GM12892 (cell line): ENCODE measurements around the gene PCIF1.
"Not testable (repeated sequence)": the region's sequence is repeated elsewhere in the genome, so short reads cannot be mapped to it uniquely, and the experiment has no call there.

ENCODE experiments used
- DNase-seq: peaks from one replicate; pipeline ENCODE4 v3.0.0; 2011; ENCODE audit not compliant: insufficient read length
- FAIRE-seq: peaks from 2 replicates; lab custom pipeline; 2011; peaks lifted over from hg19 to GRCh38; lab: Jason Lieb, UNC
- POLR2A ChIP-seq: IDR thresholded peaks from 2 replicates; pipeline ENCODE4 v1.6.1; 2011; ENCODE audit warnings: low read depth, low read length, control low read depth
- POLR2AphosphoS5 ChIP-seq: IDR thresholded peaks from 2 replicates; pipeline ENCODE4 v1.6.1; 2011; ENCODE audit warnings: low read depth, low read length, control low read depth
- TAF1 ChIP-seq: IDR thresholded peaks from 2 replicates; pipeline ENCODE4 v1.6.1; 2011; ENCODE audit warnings: low read depth, mild to moderate bottlenecking, control low read depth, low read length, borderline replicate concordance

Gene PCIF1

DNA sequence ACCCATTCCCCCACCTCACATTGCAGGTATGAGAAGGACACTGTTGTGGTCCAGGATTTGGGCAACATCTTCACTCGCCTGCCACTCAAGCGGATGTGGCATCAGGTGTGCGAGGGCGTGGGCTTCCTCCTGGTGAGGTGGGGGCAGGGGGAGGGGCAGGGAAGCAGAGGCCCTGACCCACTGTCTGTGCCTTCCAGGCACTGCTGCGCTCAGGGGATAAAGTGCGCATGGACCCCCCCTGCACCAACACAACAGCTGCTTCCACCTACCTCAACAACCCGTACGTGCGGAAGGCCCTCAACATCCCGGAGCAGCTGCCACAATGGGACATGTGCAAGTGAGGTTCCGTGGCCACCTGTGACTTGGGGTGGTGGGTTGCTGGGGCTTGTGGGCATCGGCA is 39.7 kb upstream of the PCIF1 start:
- TF ChIP-seq POLR2AphosphoS5: no peak
- DNase-seq: no peak
- no peak for FAIRE-seq

DNA sequence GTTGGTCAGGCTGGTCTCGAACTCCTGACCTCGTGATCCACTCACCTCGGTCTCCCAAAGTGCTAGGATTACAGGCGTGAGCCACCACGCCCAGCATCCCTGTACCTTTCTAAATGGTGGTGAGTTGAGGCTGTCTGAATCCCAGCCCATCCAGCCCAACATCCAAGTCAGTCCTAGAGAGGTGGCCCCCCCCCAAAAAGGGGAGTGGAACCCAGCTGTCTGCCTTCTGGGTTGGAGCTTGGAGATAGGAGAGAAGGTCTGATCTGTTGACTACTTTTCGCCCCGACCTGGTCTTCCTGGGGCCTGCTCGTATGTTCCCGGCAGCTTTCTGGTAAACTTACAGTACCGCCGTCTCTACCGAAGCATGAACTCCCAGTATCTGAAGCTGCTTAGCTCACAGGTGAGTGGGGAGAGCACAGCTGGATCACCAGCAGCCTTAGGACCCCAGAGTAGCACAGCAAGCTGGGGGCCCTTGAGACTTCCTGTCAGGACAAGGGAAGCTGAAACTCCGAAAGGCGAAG is 37.8 kb upstream of the PCIF1 start:
- DNase-seq: no peak
- TF ChIP-seq POLR2A (no peak), POLR2AphosphoS5 (no peak), TAF1 (no peak)
- no peak for FAIRE-seq

DNA sequence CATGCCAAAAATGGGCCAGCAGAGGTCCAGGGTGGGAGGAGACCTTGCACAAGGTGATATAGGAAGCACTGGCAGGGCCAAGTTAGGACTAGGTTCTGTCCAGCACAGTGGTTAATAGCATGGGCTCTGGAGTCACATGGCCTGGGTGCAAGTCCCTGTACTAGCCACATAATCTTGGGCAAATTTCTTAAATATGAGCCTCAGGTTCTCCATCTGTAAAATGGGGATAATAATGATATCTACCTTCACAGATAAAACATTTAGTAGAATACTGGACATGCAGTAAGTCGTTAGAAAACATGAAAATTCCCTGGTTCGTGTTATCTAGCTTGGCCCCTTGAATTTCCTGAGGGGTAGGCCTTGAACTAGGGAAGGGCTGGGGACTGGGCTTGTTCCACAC is 37.2 kb upstream of the PCIF1 start:
- TF ChIP-seq POLR2AphosphoS5 (no peak), POLR2A (no peak), TAF1 (no peak)
- no peak for FAIRE-seq
- DNase-seq: no peak

DNA sequence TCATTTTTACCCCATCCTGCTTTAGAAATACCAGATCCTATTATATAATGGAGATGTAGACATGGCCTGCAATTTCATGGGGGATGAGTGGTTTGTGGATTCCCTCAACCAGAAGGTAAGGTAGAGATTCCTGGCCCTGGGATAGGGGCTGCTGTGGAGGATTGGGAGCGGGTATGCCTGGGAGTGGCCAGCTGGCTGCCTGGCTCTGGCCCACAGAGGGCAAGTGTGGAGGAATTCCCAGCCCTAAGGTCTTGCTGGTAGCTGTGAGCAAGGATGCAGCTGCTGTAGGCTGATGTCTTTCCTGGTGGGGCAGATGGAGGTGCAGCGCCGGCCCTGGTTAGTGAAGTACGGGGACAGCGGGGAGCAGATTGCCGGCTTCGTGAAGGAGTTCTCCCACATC is 36.8 kb upstream of the PCIF1 start:
- FAIRE-seq: no peak
- TF ChIP-seq TAF1 (no peak), POLR2AphosphoS5 (no peak), POLR2A (no peak)

DNA sequence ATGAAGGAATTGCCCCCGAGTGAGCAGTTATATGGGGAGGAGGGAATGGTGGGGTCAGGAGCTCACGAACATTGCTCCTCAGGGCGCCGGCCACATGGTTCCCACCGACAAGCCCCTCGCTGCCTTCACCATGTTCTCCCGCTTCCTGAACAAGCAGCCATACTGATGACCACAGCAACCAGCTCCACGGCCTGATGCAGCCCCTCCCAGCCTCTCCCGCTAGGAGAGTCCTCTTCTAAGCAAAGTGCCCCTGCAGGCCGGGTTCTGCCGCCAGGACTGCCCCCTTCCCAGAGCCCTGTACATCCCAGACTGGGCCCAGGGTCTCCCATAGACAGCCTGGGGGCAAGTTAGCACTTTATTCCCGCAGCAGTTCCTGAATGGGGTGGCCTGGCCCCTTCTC is 36.2 kb upstream of the PCIF1 start:
- DNase-seq: no peak
- TF ChIP-seq POLR2A (no peak), TAF1 (no peak), POLR2AphosphoS5 (no peak)
- no peak for FAIRE-seq

More for the DNA sequence above, 36.8 kb upstream of the PCIF1 start:
- DNase-seq: no peak

DNA sequence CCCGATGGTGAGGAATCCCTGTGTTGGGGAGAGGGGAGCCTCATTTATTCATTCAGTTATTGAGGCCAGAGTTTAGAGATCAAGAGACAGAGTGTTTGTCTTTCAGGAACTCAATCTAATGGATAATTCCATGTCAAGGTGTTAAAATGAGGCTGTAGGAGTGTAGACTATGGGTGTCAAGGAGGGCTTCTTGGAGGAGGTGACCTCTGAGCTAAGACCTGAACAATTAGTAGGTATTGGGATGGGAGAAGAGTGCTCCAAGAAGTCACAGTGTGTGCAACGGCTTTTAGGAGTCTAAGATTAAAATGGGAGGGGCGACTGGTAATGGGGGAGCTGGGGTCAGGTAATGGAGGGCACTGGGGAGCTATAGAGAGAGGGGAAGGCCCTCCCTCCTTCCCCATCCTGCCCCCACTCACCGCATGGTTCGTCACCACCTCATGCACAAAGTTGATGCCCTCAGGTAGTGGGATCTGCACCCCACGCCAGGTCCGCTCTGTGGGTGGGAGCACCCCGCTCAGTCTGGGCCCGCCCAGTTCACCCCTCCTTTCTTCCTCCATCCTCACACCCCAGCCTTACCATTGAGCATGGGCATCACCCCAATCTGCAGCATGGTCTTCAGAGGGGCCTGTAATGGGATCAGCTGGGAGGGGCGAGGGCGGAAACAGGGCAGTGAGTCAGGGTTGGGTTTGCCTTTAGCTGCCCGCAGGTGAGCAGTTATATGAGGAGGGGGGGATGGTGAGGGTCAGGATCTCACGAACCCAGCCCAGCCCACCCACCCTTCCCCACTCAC is 35.2 kb upstream of the PCIF1 start:
- no peak for TF ChIP-seq TAF1
- DNase-seq: no peak
- FAIRE-seq: no peak

DNA sequence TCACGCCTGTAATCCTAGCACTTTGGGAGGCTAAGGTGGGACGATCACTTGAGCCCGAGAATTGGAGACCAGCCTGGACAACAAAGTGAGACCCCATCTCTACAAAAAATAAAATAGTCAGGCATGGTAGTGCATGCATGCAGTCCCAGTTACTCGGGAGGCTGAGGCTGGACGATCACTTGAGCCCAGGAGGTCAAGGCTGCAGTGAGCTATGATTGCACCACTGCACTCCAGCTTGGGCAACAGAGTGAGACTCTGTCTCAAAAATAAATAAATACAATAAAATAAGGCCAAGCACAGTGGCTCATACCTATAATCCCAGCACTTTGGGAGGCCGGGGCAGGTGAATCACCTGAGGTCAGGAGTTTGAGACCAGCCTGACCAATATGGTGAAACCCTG is 33.2 kb upstream of the PCIF1 start:
- not testable (repeated sequence) for FAIRE-seq, DNase-seq

DNA sequence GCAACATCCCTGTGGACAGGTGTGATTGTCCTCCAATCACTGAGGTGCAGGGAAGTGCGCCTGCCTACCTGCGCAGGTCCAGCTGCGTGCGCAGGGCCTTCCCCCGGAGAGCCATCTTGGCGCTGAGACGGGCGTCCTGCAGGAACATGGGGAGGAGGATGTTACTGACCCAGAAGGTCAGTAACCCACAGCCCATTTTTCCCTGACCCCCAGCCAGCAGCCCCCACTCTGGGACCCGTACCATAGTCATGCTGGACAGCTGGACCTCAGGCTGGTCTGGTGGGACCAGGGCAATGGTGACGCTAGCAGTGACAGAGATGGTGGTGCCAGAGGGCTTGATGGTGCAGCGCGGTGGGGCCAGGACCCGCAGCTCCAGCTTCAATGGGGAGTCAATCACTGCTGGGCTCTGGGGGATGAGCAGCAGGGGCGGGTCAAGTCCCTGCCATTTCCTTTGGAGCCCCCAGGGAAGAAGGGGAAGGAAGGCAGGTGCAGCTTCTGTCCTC is 32.2 kb upstream of the PCIF1 start:
- no peak for FAIRE-seq
- TF ChIP-seq TAF1 (no peak), POLR2A (no peak), POLR2AphosphoS5 (no peak)
- DNase-seq: no peak

DNA sequence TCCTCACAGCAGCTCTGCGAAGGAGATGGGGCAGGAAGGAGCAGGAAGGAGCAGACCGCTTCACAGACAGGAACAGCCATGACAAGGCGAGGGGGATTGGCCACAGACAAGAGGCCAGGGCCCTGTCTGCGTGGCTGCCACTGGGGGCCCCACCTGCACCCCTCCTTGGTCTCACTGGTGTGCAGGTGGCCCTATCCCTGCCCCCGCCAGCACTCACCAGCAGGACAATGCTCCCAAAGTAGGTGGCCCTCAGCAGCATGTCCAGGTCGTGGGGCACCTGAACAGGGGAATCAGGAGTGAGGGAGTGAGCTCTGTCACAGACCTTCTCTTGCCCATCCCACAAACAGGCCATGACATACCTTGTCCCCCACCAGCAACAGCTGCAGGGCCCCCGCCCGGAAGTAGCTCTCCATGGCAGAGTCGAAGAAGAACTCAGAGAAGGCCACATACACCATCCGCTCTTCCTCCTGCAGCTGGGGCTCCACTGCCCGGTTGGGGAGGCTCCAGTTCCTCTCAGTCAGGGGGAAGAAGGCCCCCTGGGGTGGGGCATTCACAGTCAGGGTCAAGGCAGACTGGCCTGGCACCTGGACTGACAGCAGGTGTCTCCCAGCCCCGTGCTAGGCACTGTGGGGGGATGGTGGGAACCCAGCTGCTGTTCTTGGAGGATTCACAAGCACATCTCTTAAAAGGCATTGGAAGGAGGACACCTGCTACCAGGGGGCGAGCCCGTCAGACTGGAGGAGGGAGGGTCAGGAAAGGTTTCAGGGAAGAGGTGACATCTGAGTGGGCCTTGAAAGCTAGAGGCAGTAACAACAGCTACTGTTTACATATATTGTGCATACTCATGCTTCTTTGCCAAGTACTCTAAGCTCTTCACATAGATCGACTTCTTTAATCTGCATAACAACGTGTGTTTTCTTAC is 29.6 kb upstream of the PCIF1 start:
- FAIRE-seq: no peak
- TF ChIP-seq TAF1 (no peak), POLR2AphosphoS5 (no peak), POLR2A (no peak)
- no peak for DNase-seq

DNA sequence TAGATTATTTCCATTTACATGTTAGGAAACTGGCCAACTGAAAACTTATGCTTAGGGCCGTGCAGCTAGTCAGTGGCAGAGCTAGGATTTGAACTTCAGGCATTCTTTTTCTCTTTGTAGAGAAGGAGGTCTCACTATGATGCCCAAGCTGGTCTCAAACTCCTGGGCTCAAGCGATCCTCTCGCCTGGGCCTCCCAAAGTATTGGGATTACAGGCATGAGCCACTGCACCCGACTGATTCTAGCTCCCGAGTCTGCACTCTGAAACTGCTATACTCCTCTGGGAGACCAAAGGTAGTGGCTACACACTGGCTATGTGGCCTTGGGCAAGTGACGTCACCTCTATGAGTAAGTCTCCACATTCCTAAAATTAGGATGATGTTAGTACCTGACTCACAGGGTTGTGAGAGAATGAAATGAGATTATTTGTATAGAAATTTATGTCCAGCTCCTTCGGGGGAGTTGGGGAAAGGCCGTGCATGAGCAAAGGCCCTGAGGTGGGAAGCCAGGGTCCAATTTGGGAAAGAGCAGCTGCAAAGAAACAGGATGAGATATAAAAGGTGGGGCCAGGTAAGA is 28.9 kb upstream of the PCIF1 start:
- DNase-seq (no peak), FAIRE-seq (no peak)
- TF ChIP-seq POLR2AphosphoS5 (no peak), TAF1 (no peak), POLR2A (no peak)

DNA sequence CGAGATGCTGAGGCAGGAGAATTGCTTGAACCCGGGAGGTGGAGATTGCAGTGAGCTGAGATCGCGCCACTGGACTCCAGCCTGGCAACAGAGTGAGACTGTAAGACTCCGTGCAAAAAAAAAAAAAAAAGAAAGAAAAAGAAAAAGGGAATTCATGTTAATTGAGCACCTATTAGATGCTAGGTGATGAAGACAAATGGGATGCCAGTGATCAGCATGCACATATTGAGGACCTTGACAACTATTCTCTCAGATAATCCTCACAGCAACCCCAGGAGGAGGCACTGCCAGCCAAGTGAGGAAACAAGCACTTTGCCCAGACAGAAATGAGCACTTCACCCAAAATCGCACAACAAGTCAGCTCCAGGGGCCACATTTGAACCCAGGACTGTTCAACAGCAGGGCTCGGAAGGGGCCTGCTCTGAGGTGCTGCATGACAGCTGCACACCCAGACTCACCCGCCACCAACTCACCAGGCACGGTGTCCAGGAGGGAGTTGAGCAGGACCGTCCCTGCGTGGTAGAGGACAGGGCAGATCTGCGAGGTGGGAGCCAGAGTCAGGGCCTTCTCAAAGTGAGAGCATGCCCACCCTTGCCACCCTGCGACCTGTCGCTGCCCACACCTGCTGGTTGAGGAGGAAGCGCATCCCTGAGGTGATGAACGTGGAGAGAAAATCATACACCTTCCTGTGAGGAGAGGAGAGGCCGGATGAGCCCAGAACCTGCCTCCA is 27.1 kb upstream of the PCIF1 start:
- no peak for TF ChIP-seq TAF1
- no peak for TF ChIP-seq POLR2A
- no peak for TF ChIP-seq POLR2AphosphoS5
- DNase-seq (no peak), FAIRE-seq (no peak)

DNA sequence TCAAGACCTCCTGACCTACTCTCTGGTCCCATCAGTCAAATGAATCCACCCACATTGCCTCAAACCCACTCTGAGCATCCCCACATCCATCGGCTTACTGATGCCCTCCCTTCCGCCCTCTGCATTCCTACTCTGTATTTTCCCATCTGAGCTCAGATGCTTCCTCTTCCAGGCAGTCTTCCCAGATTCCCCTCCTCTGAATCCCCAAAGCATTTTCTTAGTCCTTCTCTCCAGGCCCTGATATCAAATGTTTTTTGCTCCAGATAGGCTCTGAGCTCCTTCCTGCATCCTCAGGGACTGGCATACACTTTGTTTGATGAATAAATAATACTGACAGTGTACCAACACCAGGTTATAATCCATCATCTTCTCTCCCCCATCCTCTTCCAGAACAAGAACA is 26.4 kb upstream of the PCIF1 start:
- DNase-seq: no peak
- no peak for TF ChIP-seq POLR2A
- TF ChIP-seq TAF1: no peak
- no peak for TF ChIP-seq POLR2AphosphoS5
- FAIRE-seq: no peak
